HFFc6 (cell line): ENCODE results near the gene SPDEF. TPM values are rescaled to one million over a fixed set of nuclear protein-coding genes. Genes with fewer than 3 reads are reported as not detected.

Source experiments
- DNase-seq: peaks from one replicate; pipeline ENCODE4 v3.0.0-alpha.2; 2018
- H3K27ac Mint-ChIP-seq: 2 replicates; pipeline ENCODE4 v1.8.0; 2020; ENCODE audit warnings: mild to moderate bottlenecking, mixed read lengths
- H3K27me3 Mint-ChIP-seq: 2 replicates; pipeline ENCODE4 v1.8.0; 2021; ENCODE audit warnings: mild to moderate bottlenecking, moderate library complexity, mixed read lengths; ENCODE audit not compliant: insufficient read depth
- H3K36me3 Mint-ChIP-seq: 2 replicates; pipeline ENCODE4 v1.8.0; 2021; ENCODE audit warnings: low read depth, mixed read lengths
- H3K4me1 Mint-ChIP-seq: 2 replicates; pipeline ENCODE4 v1.8.0; 2020; ENCODE audit warnings: low read depth, mixed read lengths
- H3K4me3 Mint-ChIP-seq: 2 replicates; pipeline ENCODE4 v1.8.0; 2020; ENCODE audit warnings: mild to moderate bottlenecking, moderate library complexity, mixed read lengths
- H3K9me3 Mint-ChIP-seq: 2 replicates; pipeline ENCODE4 v1.8.0; 2020; ENCODE audit warnings: mild to moderate bottlenecking, mixed read lengths
- total RNA-seq, 6 experiments: library from RNA; stranded (reverse); fragmentation: NEBNext Ultra II Directional; extraction: Animal tissue kit (Norgen Biotek cat#: 25700); gene quantifications; 2 replicates in 1 of 6; 3 replicates in 5 of 6; pipeline ENCODE4 v1.2.3, GENCODE V29; 2021
- TF ChIP-seq, protein P1 (sequence below): fragments of 200-600 bp; sonication (generic); IDR thresholded peaks from 2 replicates; pipeline ENCODE4 v1.5.0; 2021; ENCODE audit warnings: antibody characterized with exemption, mild to moderate bottlenecking

The SPDEF gene
- total RNA-seq, 6 experiments from 2014 or later: not detected

DNA sequence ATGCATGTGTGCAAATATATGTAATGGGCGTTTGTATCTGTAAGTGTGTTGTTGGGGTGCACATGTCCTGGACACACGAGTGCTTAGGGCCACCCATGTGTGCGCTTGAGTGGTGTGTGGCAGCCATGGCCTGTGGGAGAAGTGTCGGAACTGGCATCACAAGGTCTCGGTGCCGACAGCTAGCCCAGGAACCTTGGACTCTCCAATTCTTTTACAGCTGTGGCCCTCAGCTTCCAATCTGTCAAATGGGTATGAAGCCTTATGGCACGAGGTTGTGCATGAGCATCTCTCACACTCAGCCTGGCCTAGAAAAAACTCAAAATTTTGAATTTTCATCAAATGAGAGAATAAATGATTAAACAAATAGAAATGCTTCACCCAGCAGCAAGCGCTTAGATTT lies 42.0 kb downstream of the SPDEF start:
- Mint-ChIP-seq H3K36me3 (peaks cover 6% of the 10 kb centered on the region; the same call in 1 of the 2 replicates), H3K4me3 (no peak overlapping the region), H3K27me3 (peaks cover 29% of the 10 kb centered on the region), H3K27ac (no peak overlapping the region), H3K4me1 (0 out of 2 replicates have a peak, but pooled peaks cover 4% of the 10 kb centered on the region), H3K9me3 (peaks cover 8% of the 10 kb centered on the region; the same call in 1 of the 2 replicates)
- TF ChIP-seq, protein P1, sequence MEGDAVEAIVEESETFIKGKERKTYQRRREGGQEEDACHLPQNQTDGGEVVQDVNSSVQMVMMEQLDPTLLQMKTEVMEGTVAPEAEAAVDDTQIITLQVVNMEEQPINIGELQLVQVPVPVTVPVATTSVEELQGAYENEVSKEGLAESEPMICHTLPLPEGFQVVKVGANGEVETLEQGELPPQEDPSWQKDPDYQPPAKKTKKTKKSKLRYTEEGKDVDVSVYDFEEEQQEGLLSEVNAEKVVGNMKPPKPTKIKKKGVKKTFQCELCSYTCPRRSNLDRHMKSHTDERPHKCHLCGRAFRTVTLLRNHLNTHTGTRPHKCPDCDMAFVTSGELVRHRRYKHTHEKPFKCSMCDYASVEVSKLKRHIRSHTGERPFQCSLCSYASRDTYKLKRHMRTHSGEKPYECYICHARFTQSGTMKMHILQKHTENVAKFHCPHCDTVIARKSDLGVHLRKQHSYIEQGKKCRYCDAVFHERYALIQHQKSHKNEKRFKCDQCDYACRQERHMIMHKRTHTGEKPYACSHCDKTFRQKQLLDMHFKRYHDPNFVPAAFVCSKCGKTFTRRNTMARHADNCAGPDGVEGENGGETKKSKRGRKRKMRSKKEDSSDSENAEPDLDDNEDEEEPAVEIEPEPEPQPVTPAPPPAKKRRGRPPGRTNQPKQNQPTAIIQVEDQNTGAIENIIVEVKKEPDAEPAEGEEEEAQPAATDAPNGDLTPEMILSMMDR: no peak
- DNase-seq: no peak

DNA sequence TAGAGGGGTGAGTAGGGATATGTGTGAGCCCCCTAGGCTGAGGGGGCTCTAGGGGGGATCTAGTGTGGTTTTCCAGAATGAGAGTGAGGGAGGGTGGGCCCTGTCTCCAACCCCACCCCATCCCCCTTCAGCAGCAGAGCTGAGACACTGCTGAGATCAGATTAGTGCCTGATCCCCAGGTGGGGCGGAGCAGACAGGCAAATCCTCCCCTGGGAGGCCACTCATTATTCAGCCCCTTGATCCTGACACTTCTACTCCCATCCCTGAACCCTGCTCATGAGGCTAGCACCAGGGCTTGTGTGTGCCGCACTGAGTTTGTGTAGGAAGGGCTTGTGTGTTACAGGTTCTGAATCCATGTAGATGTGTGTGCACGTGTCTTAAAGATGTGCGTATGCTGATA lies 42.5 kb downstream of the SPDEF start:
- no peak for DNase-seq
- Mint-ChIP-seq H3K36me3 (peaks cover 6% of the 10 kb centered on the region; the same call in 1 of the 2 replicates), H3K9me3 (peaks cover 8% of the 10 kb centered on the region; the same call in 1 of the 2 replicates), H3K4me1 (0 out of 2 replicates have a peak, but pooled peaks cover 4% of the 10 kb centered on the region), H3K4me3 (no peak overlapping the region), H3K27me3 (peaks cover 29% of the 10 kb centered on the region), H3K27ac (no peak overlapping the region)
- TF ChIP-seq, protein P1: no peak

DNA sequence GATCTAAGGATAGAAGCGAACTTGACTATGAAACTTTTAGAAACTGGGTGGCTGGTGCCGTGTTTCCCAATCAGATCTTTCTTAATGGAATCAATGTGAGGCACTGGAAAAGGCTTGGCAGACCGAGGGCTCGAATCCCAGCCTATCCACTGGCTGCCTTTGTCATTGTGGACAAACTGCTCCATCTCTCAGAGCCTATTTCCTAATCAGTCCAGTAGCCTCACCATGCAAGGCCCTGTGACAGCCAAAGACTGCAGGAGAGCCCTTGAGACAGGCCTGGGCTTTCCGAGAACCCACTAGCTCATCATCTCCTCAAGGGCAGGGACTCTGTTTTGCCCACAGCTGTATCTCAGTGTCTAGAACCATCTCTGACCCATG lies 43.4 kb downstream of the SPDEF start:
- TF ChIP-seq, protein P1: no peak
- peaks cover 6% of the 10 kb centered on the region; the same call in 1 of the 2 replicates for H3K36me3 Mint-ChIP-seq
- 0 out of 2 replicates have a peak, but pooled peaks cover 4% of the 10 kb centered on the region for H3K4me1 Mint-ChIP-seq
- peaks cover 8% of the 10 kb centered on the region; the same call in 1 of the 2 replicates for H3K9me3 Mint-ChIP-seq
- peaks cover 26% of the 10 kb centered on the region for H3K27me3 Mint-ChIP-seq
- no peak for DNase-seq
- no peak overlapping the region for H3K4me3 Mint-ChIP-seq
- H3K27ac Mint-ChIP-seq: no peak overlapping the region

DNA sequence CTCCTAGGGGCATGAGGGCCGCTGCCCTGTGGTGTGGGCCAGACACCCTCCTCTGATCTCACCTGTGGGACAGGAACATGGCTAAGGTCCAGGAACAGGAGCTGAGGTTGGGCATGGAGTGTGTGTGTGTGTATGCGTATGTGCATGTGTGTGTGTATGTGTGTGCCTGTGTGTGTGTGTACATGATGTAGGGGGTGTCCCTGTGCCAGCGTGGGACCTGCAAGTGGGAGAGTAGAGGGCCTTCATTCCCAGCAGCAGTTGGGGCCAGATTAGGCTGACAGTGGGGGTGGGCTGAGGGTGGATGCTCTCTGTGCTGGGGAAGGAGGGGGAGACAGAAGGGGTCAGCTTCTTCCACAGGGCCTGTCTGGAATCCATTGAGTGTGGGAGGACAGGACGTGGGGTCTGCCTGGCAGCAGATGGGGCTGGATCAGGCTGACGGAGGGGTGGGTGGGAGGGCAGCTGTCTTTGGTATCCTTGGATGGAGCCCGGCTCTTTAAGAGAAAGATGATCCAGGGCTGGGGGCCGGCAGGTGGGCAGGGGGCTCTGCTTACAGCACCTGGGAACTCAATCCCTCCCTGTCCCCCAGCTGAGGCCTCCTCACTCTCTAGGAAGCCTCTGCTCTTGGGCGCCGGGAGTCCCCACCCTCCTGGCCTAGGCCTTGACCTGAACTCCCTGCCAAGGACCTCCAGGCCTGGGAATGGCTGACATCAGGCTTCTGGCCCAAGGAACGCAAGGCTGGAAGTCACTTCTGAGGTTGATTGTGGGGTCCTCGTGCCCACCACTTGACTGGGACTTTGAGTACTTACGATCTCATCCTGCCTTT lies 44.0 kb downstream of the SPDEF start:
- H3K27me3 Mint-ChIP-seq: peaks cover 24% of the 10 kb centered on the region
- no peak overlapping the region for H3K4me3 Mint-ChIP-seq
- DNase-seq: no peak
- H3K27ac Mint-ChIP-seq: no peak overlapping the region
- H3K9me3 Mint-ChIP-seq: peaks cover 8% of the 10 kb centered on the region; the same call in 1 of the 2 replicates
- peaks cover 6% of the 10 kb centered on the region; the same call in 1 of the 2 replicates for H3K36me3 Mint-ChIP-seq
- 0 out of 2 replicates have a peak, but pooled peaks cover 4% of the 10 kb centered on the region for H3K4me1 Mint-ChIP-seq
- TF ChIP-seq, protein P1: no peak

DNA sequence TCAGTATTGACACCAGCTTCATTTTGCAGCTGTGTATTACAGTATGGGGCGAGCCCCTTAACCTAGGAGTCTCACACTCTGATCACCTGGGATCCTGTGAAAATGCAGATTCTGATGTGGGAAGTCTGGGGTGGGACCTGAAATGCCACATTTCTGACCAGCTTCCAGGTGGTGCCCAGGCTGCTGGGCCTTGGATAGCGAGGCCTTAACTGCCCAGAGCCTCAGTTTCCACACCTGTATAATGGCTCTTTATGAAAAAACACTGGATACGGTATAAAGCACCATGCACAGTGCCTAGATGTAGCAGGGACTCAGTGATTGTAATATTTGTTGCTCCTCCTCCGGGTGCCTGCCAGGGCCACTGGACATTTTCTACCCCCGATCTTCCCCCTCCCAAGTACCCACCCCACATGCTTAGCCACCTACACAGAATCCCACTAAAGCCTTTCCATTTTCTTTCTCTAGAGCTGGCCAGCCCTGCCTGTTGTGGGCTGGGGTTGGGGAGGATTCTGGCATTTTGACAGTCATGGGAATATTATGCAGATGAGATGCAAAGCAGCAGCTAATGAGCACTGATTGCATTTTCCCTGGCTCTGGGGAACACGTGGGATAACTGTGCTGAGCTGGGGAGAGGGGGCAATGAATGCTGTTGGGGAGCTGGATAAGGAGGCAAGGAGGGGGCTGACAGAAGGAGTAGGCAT lies 44.8 kb downstream of the SPDEF start:
- peaks cover 6% of the 10 kb centered on the region; the same call in 1 of the 2 replicates for H3K36me3 Mint-ChIP-seq
- TF ChIP-seq, protein P1: no peak
- H3K9me3 Mint-ChIP-seq: peaks cover 8% of the 10 kb centered on the region; the same call in 1 of the 2 replicates
- H3K4me3 Mint-ChIP-seq: no peak overlapping the region
- H3K27ac Mint-ChIP-seq: no peak overlapping the region
- DNase-seq: no peak
- 0 out of 2 replicates have a peak, but pooled peaks cover 4% of the 10 kb centered on the region for H3K4me1 Mint-ChIP-seq
- peaks cover 21% of the 10 kb centered on the region for H3K27me3 Mint-ChIP-seq
